Measurements from ENCODE around the gene CD9.

- TF ChIP-seq CTCF (IDR thresholded peaks at IDR 0.05; ENCODE audit: poor library complexity, severe bottlenecking) (no peak), MXI1 (conservative IDR thresholded peaks at IDR 0.05; ENCODE audit: poor library complexity, severe bottlenecking) (no peak), EP300 (conservative IDR thresholded peaks at IDR 0.05; ENCODE audit: poor library complexity, severe bottlenecking) (no peak), EZH2 (IDR thresholded peaks at IDR 0.05; ENCODE audit: borderline replicate concordance, insufficient read depth, low read length, poor library complexity, severe bottlenecking) (no peak), TAF1 (IDR thresholded peaks at IDR 0.05; ENCODE audit: low read depth) (no peak)
These were observed 49.4 kb downstream of the CD9 start for GRCh38 chr12:6249580-6249979.
